Measurements from ENCODE around the gene TMEFF2.

GRCh38 chr2:192139813-192140212, 54.9 kb downstream of the TMEFF2 start:
- no peak for TF ChIP-seq EZH2phosphoT487 (IDR thresholded peaks at IDR 0.05; ENCODE audit: insufficient read depth, low read depth)
- no peak for TF ChIP-seq EZH2 (IDR thresholded peaks at IDR 0.05; ENCODE audit: insufficient read depth, poor library complexity, severe bottlenecking)

All from GM23248 (cell line).